Cortex of kidney (tissue), 1 donor: ENCODE results near the gene RNF220.
"Not testable (repeated sequence)": the region's sequence is repeated elsewhere in the genome, so short reads cannot be mapped to it uniquely, and the experiment has no call there.

ENCODE experiments used
- DNase-seq: peaks from one replicate; lab custom pipeline; 2025; lab: John Stamatoyannopoulos, UW

Gene RNF220

GRCh38 chr1:44679468-44679867, 274.4 kb downstream of the RNF220 start:
- no peak for DNase-seq

GRCh38 chr1:44681905-44682882, 277.1 kb downstream of the RNF220 start:
- DNase-seq: no peak

GRCh38 chr1:44682883-44683265, 277.8 kb downstream of the RNF220 start:
- no peak for DNase-seq

GRCh38 chr1:44684525-44684924, 279.5 kb downstream of the RNF220 start:
- DNase-seq: no peak

- DNase-seq: no peak
These were observed 280.2 kb downstream of the RNF220 start for GRCh38 chr1:44685218-44685617.

GRCh38 chr1:44685881-44686280, 280.8 kb downstream of the RNF220 start:
- DNase-seq: no peak

GRCh38 chr1:44688760-44689446, 283.8 kb downstream of the RNF220 start:
- no peak for DNase-seq

GRCh38 chr1:44689447-44689765, 284.4 kb downstream of the RNF220 start:
- DNase-seq: no peak

GRCh38 chr1:44693159-44693558, 288.1 kb downstream of the RNF220 start:
- no peak for DNase-seq

- no peak for DNase-seq
These were observed 288.8 kb downstream of the RNF220 start for GRCh38 chr1:44693900-44694299.

- DNase-seq: no peak
These were observed 289.9 kb downstream of the RNF220 start for GRCh38 chr1:44694863-44695478.

GRCh38 chr1:44695671-44696070, 290.6 kb downstream of the RNF220 start:
- DNase-seq: no peak

GRCh38 chr1:44696101-44696500, 291.0 kb downstream of the RNF220 start:
- DNase-seq: no peak

- DNase-seq: no peak
These were observed 291.8 kb downstream of the RNF220 start for GRCh38 chr1:44696789-44697345.

GRCh38 chr1:44698138-44698537, 293.1 kb downstream of the RNF220 start:
- no peak for DNase-seq

- not testable (repeated sequence) for DNase-seq
These were observed 294.3 kb downstream of the RNF220 start for GRCh38 chr1:44699375-44699774.

- no peak for DNase-seq
These were observed 295.5 kb downstream of the RNF220 start for GRCh38 chr1:44700573-44700972.

- DNase-seq: no peak
These were observed 296.1 kb downstream of the RNF220 start for GRCh38 chr1:44701141-44701573.
